ENCODE results near the gene CPVL.

DNA sequence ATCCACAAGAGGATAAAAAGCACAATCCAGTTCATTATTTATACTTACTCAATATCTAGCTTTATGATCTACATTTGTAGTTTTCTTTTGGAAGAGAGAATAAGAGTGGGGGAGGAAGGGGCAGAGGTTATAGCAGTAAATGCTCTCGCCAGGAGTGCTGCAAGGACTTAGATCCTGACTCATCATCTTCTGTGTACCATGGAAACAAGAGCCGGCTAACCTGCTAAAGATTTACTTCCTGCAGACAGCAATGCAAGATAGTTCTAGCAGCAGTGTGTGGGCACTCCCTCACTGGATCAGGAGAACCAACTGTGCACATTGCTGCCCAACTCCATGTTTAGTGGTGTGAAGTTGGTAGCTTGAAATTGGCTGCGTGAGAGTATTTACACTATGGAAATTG lies 140.5 kb downstream of the CPVL start:
- TF ChIP-seq CTCF (IDR thresholded peaks at IDR 0.05) (no peak), ZFX (IDR thresholded peaks at IDR 0.05; ENCODE audit: borderline replicate concordance) (no peak)
